SK-N-SH treated with all-trans-retinoic acid at 6 μM for 48 hours (cell line): Measurements from ENCODE around the gene NAP1L4.

Experiments used
- BACH2 ChIP-seq: fragments of 250-450 bp; sonication (Bioruptor Pico); IDR thresholded peaks from 2 replicates; pipeline ENCODE4 v1.9.0; 2021; ENCODE audit warnings: mild to moderate bottlenecking, borderline replicate concordance
- OSR1 ChIP-seq: fragments of 250-450 bp; sonication (Bioruptor Pico); IDR thresholded peaks from 2 replicates; pipeline ENCODE4 v1.8.0; 2022; ENCODE audit warnings: moderate library complexity, mild to moderate bottlenecking, inconsistent platforms
- RARB ChIP-seq: fragments of 250-450 bp; sonication (Bioruptor Pico); IDR thresholded peaks from 2 replicates; pipeline ENCODE4 v1.8.0; 2021; ENCODE audit warnings: mild to moderate bottlenecking, moderate library complexity
- ZFP3 ChIP-seq: fragments of 250-450 bp; sonication (Bioruptor Pico); IDR thresholded peaks from 2 replicates; pipeline ENCODE4 v1.5.0; 2020; ENCODE audit warnings: mild to moderate bottlenecking, moderate library complexity
- TF ChIP-seq, protein P1 (sequence below): fragments of 250-450 bp; sonication (Bioruptor Pico); IDR thresholded peaks from 2 replicates; pipeline ENCODE4 v1.5.1; 2020; ENCODE audit warnings: low read depth, mild to moderate bottlenecking, moderate library complexity
- TF ChIP-seq, protein P2 (sequence below): fragments of 250-450 bp; sonication (Bioruptor Pico); IDR thresholded peaks from 2 replicates; pipeline ENCODE4 v1.8.0; 2020; ENCODE audit warnings: mild to moderate bottlenecking, moderate library complexity, borderline replicate concordance
- TF ChIP-seq, protein P3 (sequence below): fragments of 250-450 bp; sonication (Bioruptor Pico); IDR thresholded peaks from 2 replicates; pipeline ENCODE4 v1.5.0; 2020; ENCODE audit warnings: mild to moderate bottlenecking, moderate library complexity

DNA sequence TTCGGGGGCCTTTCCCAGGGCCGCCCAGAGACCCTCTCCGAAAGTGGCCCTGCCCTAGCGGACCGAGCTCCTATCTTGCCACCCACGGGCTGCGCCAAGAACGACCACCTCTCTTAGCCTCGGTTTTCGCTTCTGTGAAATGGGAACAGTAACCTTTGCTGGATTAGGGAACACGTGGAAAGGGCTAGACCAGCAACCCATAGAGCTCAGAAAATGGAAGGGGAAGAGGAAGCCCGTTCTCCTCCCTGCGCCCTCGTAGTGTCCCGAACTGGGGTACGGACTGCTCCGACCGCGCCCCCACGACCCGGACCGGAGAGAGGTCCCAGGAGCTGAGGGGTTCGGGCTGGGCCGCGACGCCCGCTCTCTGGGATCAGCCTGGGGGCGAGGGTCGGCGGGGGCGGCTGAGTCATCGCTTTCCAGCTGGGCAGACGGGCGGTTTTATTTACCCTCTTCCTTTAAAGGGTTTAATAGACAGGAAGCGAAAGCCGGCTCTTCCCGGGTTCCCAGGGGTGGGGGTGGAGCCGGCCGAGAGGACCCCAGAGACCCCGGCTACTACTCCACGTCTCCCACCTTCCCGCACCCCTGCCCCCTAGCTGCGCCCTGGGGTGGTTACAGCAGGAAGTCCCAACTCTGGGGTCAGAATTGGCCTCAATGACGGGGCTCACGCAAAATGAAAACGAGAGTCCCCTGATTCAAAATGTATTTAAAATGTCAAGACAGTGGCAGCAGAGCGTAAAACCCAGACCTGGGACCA is 62.0 kb downstream of the NAP1L4 start:
- TF ChIP-seq, protein P1, sequence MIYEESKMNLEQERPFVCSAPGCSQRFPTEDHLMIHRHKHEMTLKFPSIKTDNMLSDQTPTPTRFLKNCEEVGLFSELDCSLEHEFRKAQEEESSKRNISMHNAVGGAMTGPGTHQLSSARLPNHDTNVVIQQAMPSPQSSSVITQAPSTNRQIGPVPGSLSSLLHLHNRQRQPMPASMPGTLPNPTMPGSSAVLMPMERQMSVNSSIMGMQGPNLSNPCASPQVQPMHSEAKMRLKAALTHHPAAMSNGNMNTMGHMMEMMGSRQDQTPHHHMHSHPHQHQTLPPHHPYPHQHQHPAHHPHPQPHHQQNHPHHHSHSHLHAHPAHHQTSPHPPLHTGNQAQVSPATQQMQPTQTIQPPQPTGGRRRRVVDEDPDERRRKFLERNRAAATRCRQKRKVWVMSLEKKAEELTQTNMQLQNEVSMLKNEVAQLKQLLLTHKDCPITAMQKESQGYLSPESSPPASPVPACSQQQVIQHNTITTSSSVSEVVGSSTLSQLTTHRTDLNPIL (CRISPR knock-in tag): no peak
- TF ChIP-seq, protein P2, sequence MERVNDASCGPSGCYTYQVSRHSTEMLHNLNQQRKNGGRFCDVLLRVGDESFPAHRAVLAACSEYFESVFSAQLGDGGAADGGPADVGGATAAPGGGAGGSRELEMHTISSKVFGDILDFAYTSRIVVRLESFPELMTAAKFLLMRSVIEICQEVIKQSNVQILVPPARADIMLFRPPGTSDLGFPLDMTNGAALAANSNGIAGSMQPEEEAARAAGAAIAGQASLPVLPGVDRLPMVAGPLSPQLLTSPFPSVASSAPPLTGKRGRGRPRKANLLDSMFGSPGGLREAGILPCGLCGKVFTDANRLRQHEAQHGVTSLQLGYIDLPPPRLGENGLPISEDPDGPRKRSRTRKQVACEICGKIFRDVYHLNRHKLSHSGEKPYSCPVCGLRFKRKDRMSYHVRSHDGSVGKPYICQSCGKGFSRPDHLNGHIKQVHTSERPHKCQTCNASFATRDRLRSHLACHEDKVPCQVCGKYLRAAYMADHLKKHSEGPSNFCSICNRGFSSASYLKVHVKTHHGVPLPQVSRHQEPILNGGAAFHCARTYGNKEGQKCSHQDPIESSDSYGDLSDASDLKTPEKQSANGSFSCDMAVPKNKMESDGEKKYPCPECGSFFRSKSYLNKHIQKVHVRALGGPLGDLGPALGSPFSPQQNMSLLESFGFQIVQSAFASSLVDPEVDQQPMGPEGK (CRISPR knock-in tag): no peak
- TF ChIP-seq ZFP3 (no peak), RARB (CRISPR knock-in tag) (no peak), BACH2 (no peak), OSR1 (no peak)
- TF ChIP-seq, protein P3, sequence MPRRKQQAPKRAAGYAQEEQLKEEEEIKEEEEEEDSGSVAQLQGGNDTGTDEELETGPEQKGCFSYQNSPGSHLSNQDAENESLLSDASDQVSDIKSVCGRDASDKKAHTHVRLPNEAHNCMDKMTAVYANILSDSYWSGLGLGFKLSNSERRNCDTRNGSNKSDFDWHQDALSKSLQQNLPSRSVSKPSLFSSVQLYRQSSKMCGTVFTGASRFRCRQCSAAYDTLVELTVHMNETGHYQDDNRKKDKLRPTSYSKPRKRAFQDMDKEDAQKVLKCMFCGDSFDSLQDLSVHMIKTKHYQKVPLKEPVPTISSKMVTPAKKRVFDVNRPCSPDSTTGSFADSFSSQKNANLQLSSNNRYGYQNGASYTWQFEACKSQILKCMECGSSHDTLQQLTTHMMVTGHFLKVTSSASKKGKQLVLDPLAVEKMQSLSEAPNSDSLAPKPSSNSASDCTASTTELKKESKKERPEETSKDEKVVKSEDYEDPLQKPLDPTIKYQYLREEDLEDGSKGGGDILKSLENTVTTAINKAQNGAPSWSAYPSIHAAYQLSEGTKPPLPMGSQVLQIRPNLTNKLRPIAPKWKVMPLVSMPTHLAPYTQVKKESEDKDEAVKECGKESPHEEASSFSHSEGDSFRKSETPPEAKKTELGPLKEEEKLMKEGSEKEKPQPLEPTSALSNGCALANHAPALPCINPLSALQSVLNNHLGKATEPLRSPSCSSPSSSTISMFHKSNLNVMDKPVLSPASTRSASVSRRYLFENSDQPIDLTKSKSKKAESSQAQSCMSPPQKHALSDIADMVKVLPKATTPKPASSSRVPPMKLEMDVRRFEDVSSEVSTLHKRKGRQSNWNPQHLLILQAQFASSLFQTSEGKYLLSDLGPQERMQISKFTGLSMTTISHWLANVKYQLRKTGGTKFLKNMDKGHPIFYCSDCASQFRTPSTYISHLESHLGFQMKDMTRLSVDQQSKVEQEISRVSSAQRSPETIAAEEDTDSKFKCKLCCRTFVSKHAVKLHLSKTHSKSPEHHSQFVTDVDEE (CRISPR knock-in tag): no peak
